Gastroesophageal sphincter (tissue), 4 donors: ENCODE measurements around the gene ARHGAP8. TPM values are rescaled to one million over a fixed set of nuclear protein-coding genes. Genes with fewer than 3 reads are reported as not detected.

ENCODE experiments used
- ATAC-seq: fragments of 150-250 bp; one replicate; pipeline ENCODE4 v1.9.1; 2016; ENCODE audit warnings: mild to moderate bottlenecking, moderate library complexity
- H3K27ac ChIP-seq, 4 donors: fragments of 200-600 bp; sonication (generic) in 3 of 4; 1 replicate in 3 of 4; 2 replicates in 1 of 4; pipeline ENCODE4 v1.5.1; 2016 to 2019
- H3K27me3 ChIP-seq: fragments of 200-600 bp; sonication (generic); one replicate; pipeline ENCODE4 v1.5.1; 2019
- H3K36me3 ChIP-seq, 2 donors: fragments of 200-600 bp; sonication (generic); one replicate each; pipeline ENCODE4 v1.5.1; 2019; ENCODE audit warnings: control low read depth in 1 of 2
- H3K4me1 ChIP-seq, 3 donors: fragments of 200-600 bp; sonication (generic); 1 replicate in 2 of 3; 2 replicates in 1 of 3; pipeline ENCODE4 v1.5.1; 2016 to 2019; ENCODE audit warnings: control low read depth in 2 of 3
- H3K4me3 ChIP-seq, 2 donors: fragments of 200-600 bp; sonication (generic); one replicate each; pipeline ENCODE4 v1.5.1; 2019; ENCODE audit warnings: mild to moderate bottlenecking in 1 of 2, moderate library complexity in 1 of 2
- H3K9me3 ChIP-seq, 3 donors: fragments of 200-600 bp; sonication (generic); one replicate each; pipeline ENCODE4 v1.5.1; 2017 to 2019; ENCODE audit warnings: control low read depth in 2 of 3
- EP300 ChIP-seq: sonication (generic); formaldehyde crosslinking; IDR thresholded peaks from one replicate; pipeline ENCODE4 v1.6.1; 2017; ENCODE audit warnings: antibody characterized with exemption, mild to moderate bottlenecking
- POLR2A ChIP-seq, 2 donors: fragments of 450-650 bp; IDR thresholded peaks; one replicate each; pipeline ENCODE4 v1.6.1; 2017; ENCODE audit warnings: antibody characterized with exemption in 2 of 2, mild to moderate bottlenecking in 2 of 2, moderate library complexity in 1 of 2
- POLR2AphosphoS5 ChIP-seq: sonication (generic); formaldehyde crosslinking; IDR thresholded peaks from one replicate; pipeline ENCODE4 v1.6.1; 2017; ENCODE audit warnings: antibody characterized with exemption
- WGBS, 2 donors: methylation state at CpG; one replicate each; pipeline ENCODE4 v1.1.5; 2018; ENCODE audit warnings: low coverage in 1 of 2; 5-methylcytosine and 5-hydroxymethylcytosine counted together
- total RNA-seq, 4 donors: library from RNA; depleted of rRNA; stranded (reverse); fragments of >200 nt; gene quantifications; one replicate each; pipeline ENCODE4 v1.1.0, GENCODE V29; 2016
- TF ChIP-seq, protein P1 (sequence below), 4 experiments: fragments of 200-600 bp in 2 of 4; fragments of 450-650 bp in 2 of 4; sonication (generic) in 1 of 4; IDR thresholded peaks; one replicate each; pipeline ENCODE4 v1.5.1; 2017 to 2019; ENCODE audit warnings: antibody characterized with exemption in 4 of 4, mild to moderate bottlenecking in 2 of 4, moderate library complexity in 2 of 4

ARHGAP8 gene
- total RNA-seq, 4 donors from 2014 or later = 0.31 to 1.6 TPM; not detected in 2

DNA sequence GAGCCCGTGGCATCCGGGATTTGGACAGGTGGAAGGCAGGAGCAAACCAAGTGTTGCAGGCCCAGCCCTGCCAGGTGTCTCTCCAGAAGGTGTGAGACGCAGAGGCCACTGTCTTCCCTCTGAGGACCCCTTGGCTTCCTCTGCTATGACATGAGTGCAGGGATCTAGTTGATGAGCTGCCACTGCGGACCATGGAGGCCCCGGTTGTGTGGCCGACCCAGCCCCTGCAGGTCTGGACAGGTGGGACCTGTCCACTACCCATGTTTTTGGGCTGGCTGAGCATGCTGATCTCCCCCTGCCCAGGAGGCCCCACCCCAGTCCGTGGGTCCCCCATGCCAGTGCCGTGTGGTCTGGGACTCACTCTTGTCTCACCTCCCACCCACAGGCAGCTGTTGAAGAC lies 27.5 kb upstream of the ARHGAP8 start:
- peaks cover 0 to 15% (median 2%) of the 10 kb centered on the region in 3 donors for H3K4me1 ChIP-seq
- no peak overlapping the region for H3K4me3 ChIP-seq
- H3K27ac ChIP-seq = no peak overlapping the region
- TF ChIP-seq POLR2A (IDR thresholded peaks at IDR 0.05) (no peak), POLR2AphosphoS5 (no peak), EP300 (no peak)
- TF ChIP-seq, protein P1, sequence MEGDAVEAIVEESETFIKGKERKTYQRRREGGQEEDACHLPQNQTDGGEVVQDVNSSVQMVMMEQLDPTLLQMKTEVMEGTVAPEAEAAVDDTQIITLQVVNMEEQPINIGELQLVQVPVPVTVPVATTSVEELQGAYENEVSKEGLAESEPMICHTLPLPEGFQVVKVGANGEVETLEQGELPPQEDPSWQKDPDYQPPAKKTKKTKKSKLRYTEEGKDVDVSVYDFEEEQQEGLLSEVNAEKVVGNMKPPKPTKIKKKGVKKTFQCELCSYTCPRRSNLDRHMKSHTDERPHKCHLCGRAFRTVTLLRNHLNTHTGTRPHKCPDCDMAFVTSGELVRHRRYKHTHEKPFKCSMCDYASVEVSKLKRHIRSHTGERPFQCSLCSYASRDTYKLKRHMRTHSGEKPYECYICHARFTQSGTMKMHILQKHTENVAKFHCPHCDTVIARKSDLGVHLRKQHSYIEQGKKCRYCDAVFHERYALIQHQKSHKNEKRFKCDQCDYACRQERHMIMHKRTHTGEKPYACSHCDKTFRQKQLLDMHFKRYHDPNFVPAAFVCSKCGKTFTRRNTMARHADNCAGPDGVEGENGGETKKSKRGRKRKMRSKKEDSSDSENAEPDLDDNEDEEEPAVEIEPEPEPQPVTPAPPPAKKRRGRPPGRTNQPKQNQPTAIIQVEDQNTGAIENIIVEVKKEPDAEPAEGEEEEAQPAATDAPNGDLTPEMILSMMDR (IDR thresholded peaks at IDR 0.05) = no peak
- 90% methylated on average over 2 of the region's 8 CpGs; no CpG with 5 or more reads in 1 of the 2 donors for WGBS, 2 donors
- H3K9me3 ChIP-seq = no peaks in the 10 kb centered on the region
- H3K36me3 ChIP-seq = peaks cover 0 to 9% of the 10 kb centered on the region in 2 donors
- ATAC-seq = no peak
- H3K27me3 ChIP-seq = peaks cover 3% of the 10 kb centered on the region

DNA sequence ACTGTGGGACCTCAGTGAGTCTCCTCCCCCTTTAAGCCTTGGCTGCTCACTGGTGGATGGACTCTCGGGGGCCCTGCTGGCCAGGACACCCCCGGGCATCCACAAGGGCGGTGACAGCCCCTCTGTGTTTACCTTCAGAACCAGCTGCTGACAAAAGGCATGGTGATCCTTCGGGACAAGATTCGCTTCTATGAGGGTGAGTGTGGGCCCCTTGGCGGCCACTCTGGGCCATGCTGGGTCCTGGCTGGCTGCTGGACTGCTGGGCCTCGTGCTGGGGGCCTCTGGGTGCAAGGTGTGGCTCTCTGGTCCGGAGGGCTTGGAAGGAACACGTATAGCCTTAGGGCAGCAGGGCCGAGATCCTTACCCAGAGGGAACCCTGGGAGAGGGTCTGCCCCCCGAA lies 25.9 kb upstream of the ARHGAP8 start:
- Histone ChIP-seq H3K4me1 (peaks cover 0 to 18% (median 2%) of the 10 kb centered on the region in 3 donors), H3K27me3 (peaks cover 14% of the 10 kb centered on the region), H3K4me3 (no peak overlapping the region), H3K9me3 (no peaks in the 10 kb centered on the region), H3K27ac (no peak overlapping the region), H3K36me3 (peaks cover 0 to 9% of the 10 kb centered on the region in 2 donors)
- no CpG with 5 or more reads among the region's 11 CpGs for WGBS, 2 donors
- ATAC-seq = no peak
- no peak for TF ChIP-seq EP300
- no peak for TF ChIP-seq POLR2A (IDR thresholded peaks at IDR 0.05)
- no peak for TF ChIP-seq POLR2AphosphoS5
- TF ChIP-seq, protein P1 (IDR thresholded peaks at IDR 0.05) = no peak

DNA sequence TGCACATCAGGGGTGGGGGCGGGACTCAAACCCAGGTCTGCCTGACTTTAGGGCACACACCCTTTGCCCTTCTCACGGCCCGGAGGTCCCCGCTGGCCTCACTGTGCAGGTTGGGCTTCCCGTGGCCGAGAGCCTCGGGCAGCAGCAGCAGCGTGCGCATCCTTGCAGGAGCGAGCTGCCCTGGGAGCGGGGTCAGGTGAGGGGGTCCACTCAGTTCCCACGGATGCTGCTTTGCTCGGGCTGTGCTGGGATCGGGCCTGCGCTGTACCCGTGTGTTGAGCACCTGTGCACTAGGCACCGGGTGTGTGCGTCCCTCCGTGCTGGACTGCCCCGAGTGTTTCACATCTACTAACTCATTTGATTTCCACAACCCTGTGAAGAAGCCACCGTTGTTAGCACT lies 25.2 kb upstream of the ARHGAP8 start:
- Histone ChIP-seq H3K4me1 (peaks cover 0 to 18% (median 2%) of the 10 kb centered on the region in 3 donors), H3K4me3 (no peak overlapping the region), H3K36me3 (peaks cover 0 to 9% of the 10 kb centered on the region in 2 donors), H3K27ac (no peak overlapping the region), H3K27me3 (peaks cover 14% of the 10 kb centered on the region), H3K9me3 (no peaks in the 10 kb centered on the region)
- no peak for ATAC-seq
- TF ChIP-seq, protein P1 (IDR thresholded peaks at IDR 0.05) = no peak
- TF ChIP-seq POLR2A (IDR thresholded peaks at IDR 0.05) (no peak), EP300 (no peak), POLR2AphosphoS5 (no peak)
- WGBS, 2 donors = no CpG with 5 or more reads among the region's 21 CpGs

DNA sequence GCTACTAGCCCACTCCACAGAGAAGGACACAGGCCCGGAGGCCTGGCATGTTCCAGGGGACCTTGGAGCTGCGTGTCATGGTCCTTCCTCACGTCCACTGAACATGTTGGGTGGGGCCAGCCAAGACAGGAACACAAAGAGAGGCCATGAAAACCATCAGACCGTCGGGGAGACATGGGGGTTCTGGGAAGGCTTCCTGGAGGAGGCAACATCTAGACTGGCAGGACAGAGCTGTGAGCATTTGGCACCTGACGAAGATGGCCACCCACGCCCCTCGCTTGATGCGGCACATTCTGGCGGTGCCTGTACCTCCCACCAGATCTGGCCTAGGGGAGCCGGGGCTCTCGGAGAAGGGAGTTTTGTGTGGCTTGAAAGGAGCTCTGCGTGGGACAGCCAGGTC lies 24.7 kb upstream of the ARHGAP8 start:
- H3K9me3 ChIP-seq = no peaks in the 10 kb centered on the region
- H3K4me1 ChIP-seq = peaks cover 0 to 18% (median 2%) of the 10 kb centered on the region in 3 donors
- ATAC-seq = no peak
- H3K4me3 ChIP-seq = no peak overlapping the region
- WGBS, 2 donors = 95% methylated on average over 5 of the region's 13 CpGs; no CpG with 5 or more reads in 1 of the 2 donors
- no peak overlapping the region for H3K27ac ChIP-seq
- TF ChIP-seq EP300 (no peak), POLR2AphosphoS5 (no peak), POLR2A (IDR thresholded peaks at IDR 0.05) (no peak)
- TF ChIP-seq, protein P1 (IDR thresholded peaks at IDR 0.05) = no peak
- H3K27me3 ChIP-seq = peaks cover 14% of the 10 kb centered on the region
- peaks cover 0 to 9% of the 10 kb centered on the region in 2 donors for H3K36me3 ChIP-seq

DNA sequence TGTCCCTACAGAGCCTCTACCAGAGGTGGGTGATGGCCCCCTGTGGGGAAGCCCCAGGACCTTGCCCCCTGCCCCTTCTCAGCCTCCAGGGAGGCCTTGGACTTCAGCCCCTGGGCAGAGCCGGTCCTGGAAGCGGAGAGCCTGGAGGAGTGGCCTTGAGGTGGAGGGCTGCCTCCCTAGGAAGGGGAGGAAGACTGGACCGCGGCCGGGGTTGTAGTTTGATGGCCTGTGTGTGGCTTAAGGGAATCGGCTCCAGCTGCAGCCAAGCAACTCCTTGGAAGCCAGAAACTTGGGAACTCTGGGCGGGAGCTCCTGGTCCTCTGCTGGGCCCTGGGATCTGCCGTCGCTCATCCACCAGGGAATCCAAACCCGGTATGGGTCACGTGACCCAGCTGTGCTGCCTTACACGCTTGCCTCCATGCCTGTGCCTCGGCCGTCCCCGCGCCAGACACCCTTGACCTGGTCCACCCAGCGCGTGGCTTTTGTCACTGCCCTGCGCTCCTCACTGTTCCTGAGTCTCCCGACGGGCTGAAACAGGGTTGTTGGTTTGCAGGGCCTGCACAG lies 23.5 kb upstream of the ARHGAP8 start:
- Histone ChIP-seq H3K4me1 (peaks cover 0 to 18% (median 2%) of the 10 kb centered on the region in 3 donors), H3K36me3 (peaks cover 0 to 9% of the 10 kb centered on the region in 2 donors), H3K27ac (peak overlapping the region in 3 of 4 donors; percentile 43 to 61 (median 53)), H3K4me3 (peak overlapping the region in 1 of 2 donors; percentile 18), H3K27me3 (peaks cover 14% of the 10 kb centered on the region), H3K9me3 (no peaks in the 10 kb centered on the region)
- WGBS, 2 donors = 60% methylated on average over 2 of the region's 21 CpGs; no CpG with 5 or more reads in 1 of the 2 donors
- TF ChIP-seq POLR2A (IDR thresholded peaks at IDR 0.05) (no peak), POLR2AphosphoS5 (no peak), EP300 (no peak)
- TF ChIP-seq, protein P1 (IDR thresholded peaks at IDR 0.05) = no peak
- ATAC-seq = no peak
